ENCODE data around the gene CPEB1.

- TF ChIP-seq ATF3 (CRISPR knock-in tag; IDR thresholded peaks at IDR 0.05), result no peak
- no peak for TF ChIP-seq ZNF138 (CRISPR knock-in tag; IDR thresholded peaks at IDR 0.05; ENCODE audit: low read depth)
- TF ChIP-seq NR2F6 (IDR thresholded peaks at IDR 0.05), result no peak
- TF ChIP-seq NR2F6 (CRISPR knock-in tag; IDR thresholded peaks at IDR 0.05), result no peak
- TF ChIP-seq, protein P1, sequence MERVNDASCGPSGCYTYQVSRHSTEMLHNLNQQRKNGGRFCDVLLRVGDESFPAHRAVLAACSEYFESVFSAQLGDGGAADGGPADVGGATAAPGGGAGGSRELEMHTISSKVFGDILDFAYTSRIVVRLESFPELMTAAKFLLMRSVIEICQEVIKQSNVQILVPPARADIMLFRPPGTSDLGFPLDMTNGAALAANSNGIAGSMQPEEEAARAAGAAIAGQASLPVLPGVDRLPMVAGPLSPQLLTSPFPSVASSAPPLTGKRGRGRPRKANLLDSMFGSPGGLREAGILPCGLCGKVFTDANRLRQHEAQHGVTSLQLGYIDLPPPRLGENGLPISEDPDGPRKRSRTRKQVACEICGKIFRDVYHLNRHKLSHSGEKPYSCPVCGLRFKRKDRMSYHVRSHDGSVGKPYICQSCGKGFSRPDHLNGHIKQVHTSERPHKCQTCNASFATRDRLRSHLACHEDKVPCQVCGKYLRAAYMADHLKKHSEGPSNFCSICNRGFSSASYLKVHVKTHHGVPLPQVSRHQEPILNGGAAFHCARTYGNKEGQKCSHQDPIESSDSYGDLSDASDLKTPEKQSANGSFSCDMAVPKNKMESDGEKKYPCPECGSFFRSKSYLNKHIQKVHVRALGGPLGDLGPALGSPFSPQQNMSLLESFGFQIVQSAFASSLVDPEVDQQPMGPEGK (CRISPR knock-in tag; IDR thresholded peaks at IDR 0.05), result no peak
- no peak for TF ChIP-seq ZBTB40 (IDR thresholded peaks at IDR 0.05)
- no peak for TF ChIP-seq ZBTB40 (CRISPR knock-in tag; IDR thresholded peaks at IDR 0.05)
- no peak for TF ChIP-seq ATF1 (CRISPR knock-in tag; IDR thresholded peaks at IDR 0.05)
Observed at GRCh38 chr15:82554849-82555248, 92.3 kb downstream of the CPEB1 start.

All from HepG2 (cell line).